IMR-90 (cell line): Measurements from ENCODE around the gene COG4. TPM values are rescaled to one million over a fixed set of nuclear protein-coding genes. Genes with fewer than 3 reads are reported as not detected.

Experiments used
- ATAC-seq: fragments of 200-7000 bp; cut with Tn5 transposase; 2 replicates; pipeline ENCODE4 v1.9.1; 2020; ENCODE audit warnings: low read depth, mild to moderate bottlenecking, moderate library complexity
- BruUV-seq: library from RNA; stranded (reverse); fragments of 400-500 nt; replicated peaks from 2 replicates; lab custom pipeline; 2021; lab: Mats Ljungman, UMichigan
- CTCF ChIA-PET: fragments of 300-600 bp; formaldehyde crosslinking; extraction: SDS; loops from one replicate; lab custom pipeline; 2021; ENCODE audit warnings: antibody characterized with exemption; lab: Yijun Ruan, JAX
- POLR2A ChIA-PET: fragments of 300-600 bp; sonication (Branson Sonifier 250); formaldehyde crosslinking; loops from one replicate; lab custom pipeline; 2022; ENCODE audit warnings: antibody characterized with exemption; ENCODE audit not compliant: unreplicated experiment; lab: Charles Lee
- DNase-seq: peaks from one replicate; pipeline ENCODE4 v3.0.0; 2013
- H2AFZ ChIP-seq: replicated peaks from 2 replicates; pipeline ENCODE3; 2013; ENCODE audit warnings: low read length, mild to moderate bottlenecking; ENCODE audit not compliant: poor library complexity
- H2AK5ac ChIP-seq: 2 replicates; pipeline ENCODE4 v1.6.1; 2013; ENCODE audit warnings: low read depth, low read length, inconsistent platforms
- H2AK9ac ChIP-seq: replicated peaks from 2 replicates; pipeline ENCODE3; 2013; ENCODE audit warnings: mild to moderate bottlenecking, low read depth, low read length, moderate library complexity; ENCODE audit not compliant: poor library complexity
- H2BK120ac ChIP-seq: 2 replicates; pipeline ENCODE4 v1.6.1; 2013; ENCODE audit warnings: low read depth, low read length, inconsistent platforms
- H2BK15ac ChIP-seq: 3 replicates; pipeline ENCODE4 v1.6.1; 2013; ENCODE audit warnings: low read depth, low read length, inconsistent platforms
- H2BK20ac ChIP-seq: 2 replicates; pipeline ENCODE4 v1.6.1; 2013; ENCODE audit warnings: low read depth, mild to moderate bottlenecking, inconsistent platforms, low read length, moderate library complexity
- H2BK5ac ChIP-seq: 2 replicates; pipeline ENCODE4 v1.6.1; 2013; ENCODE audit warnings: mild to moderate bottlenecking, low read depth, low read length, inconsistent platforms; ENCODE audit not compliant: poor library complexity, severe bottlenecking
- H3K14ac ChIP-seq: replicated peaks from 2 replicates; pipeline ENCODE4 v1.6.1; 2013; ENCODE audit warnings: low read depth, low read length, inconsistent platforms
- H3K18ac ChIP-seq: 2 replicates; pipeline ENCODE4 v1.6.1; 2013; ENCODE audit warnings: low read depth, low read length, control low read depth
- H3K23ac ChIP-seq: 2 replicates; pipeline ENCODE4 v1.6.1; 2013; ENCODE audit warnings: low read depth, low read length, inconsistent platforms
- H3K27ac ChIP-seq: 2 replicates; pipeline ENCODE4 v1.5.1; 2013; ENCODE audit warnings: mild to moderate bottlenecking, control low read depth, low read length; ENCODE audit not compliant: insufficient read depth
- H3K27me3 ChIP-seq: 2 replicates; pipeline ENCODE4 v1.6.1; 2013; ENCODE audit warnings: low read length; ENCODE audit not compliant: control insufficient read depth, insufficient read depth
- H3K36me3 ChIP-seq: 2 replicates; pipeline ENCODE4 v1.6.1; 2013; ENCODE audit warnings: low read length, mixed read lengths; ENCODE audit not compliant: control insufficient read depth, insufficient read depth
- H3K4ac ChIP-seq: 2 replicates; pipeline ENCODE4 v1.6.1; 2013; ENCODE audit warnings: low read depth, low read length, inconsistent platforms
- H3K4me1 ChIP-seq: 2 replicates; pipeline ENCODE4 v1.6.1; 2013; ENCODE audit warnings: low read length, mixed read lengths; ENCODE audit not compliant: control insufficient read depth, insufficient read depth
- H3K4me2 ChIP-seq: 2 replicates; pipeline ENCODE4 v1.6.1; 2013; ENCODE audit warnings: low read depth, mild to moderate bottlenecking, control low read depth, low read length, moderate library complexity
- H3K4me3 ChIP-seq: 2 replicates; pipeline ENCODE4 v1.5.1; 2013; ENCODE audit warnings: low read depth, mild to moderate bottlenecking, control low read depth, low read length, moderate library complexity; ENCODE audit not compliant: insufficient read depth
- H3K56ac ChIP-seq: 2 replicates; pipeline ENCODE4 v1.6.1; 2013; ENCODE audit warnings: low read length, inconsistent platforms; ENCODE audit not compliant: insufficient read depth; ENCODE audit errors: extremely low read depth
- H3K79me1 ChIP-seq, 2 experiments: 2 replicates each; pipeline ENCODE4 v1.6.1; 2013; ENCODE audit warnings: low read length in 2 of 2, inconsistent platforms in 1 of 2, low read depth in 1 of 2
- H3K9ac ChIP-seq: 2 replicates; pipeline ENCODE4 v1.6.1; 2013; ENCODE audit warnings: low read depth, low read length, control low read depth
- H3K9me1 ChIP-seq: 2 replicates; pipeline ENCODE4 v1.6.1; 2013; ENCODE audit warnings: low read length, inconsistent platforms; ENCODE audit not compliant: insufficient read depth
- H3K9me3 ChIP-seq: 2 replicates; pipeline ENCODE4 v1.6.1; 2013; ENCODE audit warnings: low read length; ENCODE audit not compliant: control insufficient read depth, insufficient read depth
- H4K20me1 ChIP-seq: 2 replicates; pipeline ENCODE4 v1.6.1; 2013; ENCODE audit warnings: low read length, inconsistent platforms; ENCODE audit not compliant: insufficient read depth
- H4K5ac ChIP-seq: 2 replicates; pipeline ENCODE4 v1.6.1; 2013; ENCODE audit warnings: mild to moderate bottlenecking, low read depth, low read length, control low read depth
- H4K8ac ChIP-seq, 2 experiments: 2 replicates each; pipeline ENCODE4 v1.6.1; 2013; ENCODE audit warnings: low read depth in 2 of 2, low read length in 2 of 2, control low read depth in 1 of 2, inconsistent platforms in 1 of 2
- H4K91ac ChIP-seq: 2 replicates; pipeline ENCODE4 v1.6.1; 2013; ENCODE audit warnings: low read depth, low read length, inconsistent platforms; ENCODE audit not compliant: insufficient read depth
- CTCF ChIP-seq: conservative IDR thresholded peaks from 2 replicates; pipeline ENCODE4 v1.5.1; 2012; ENCODE audit warnings: mild to moderate bottlenecking, low read depth, low read length, improper control_type of control experiment
- MAFK ChIP-seq: IDR thresholded peaks from 2 replicates; pipeline ENCODE4 v1.6.1; 2012; ENCODE audit warnings: low read depth, low read length, improper control_type of control experiment
- MXI1 ChIP-seq: IDR thresholded peaks from 2 replicates; pipeline ENCODE4 v1.6.1; 2012; ENCODE audit warnings: low read depth, mild to moderate bottlenecking, low read length, moderate library complexity, borderline replicate concordance
- NFE2L2 ChIP-seq: fragments of 150-350 bp; IDR thresholded peaks from 2 replicates; pipeline ENCODE4 v1.6.1; 2016; ENCODE audit warnings: low read depth, mild to moderate bottlenecking, low read length
- SMC3 ChIP-seq: fragments of 150-350 bp; IDR thresholded peaks from 2 replicates; pipeline ENCODE4 v1.6.1; 2016; ENCODE audit warnings: low read depth, mild to moderate bottlenecking, antibody characterized with exemption, low read length, moderate library complexity
- WGBS, 2 experiments: methylation state at CpG; one replicate each; pipeline versions ENCODE4 v1.1.5 to v1.1.7; 2013; ENCODE audit warnings: missing lambda C conversion rate in 2 of 2; ENCODE audit not compliant: insufficient read length in 1 of 2; ENCODE audit errors: extremely low coverage in 2 of 2; 5-methylcytosine and 5-hydroxymethylcytosine counted together
- dilution Hi-C: fragments of 300-500 bp; cut with HindIII; formaldehyde crosslinking; loops from one replicate; pipeline ENCODE4 v1.14.3; 2018; ENCODE audit warnings: low sequenced_read_pairs; ENCODE audit not compliant: unreplicated experiment
- in situ Hi-C: fragments of 300-500 bp; cut with MboI; formaldehyde crosslinking; loops from 3 replicates; pipeline ENCODE4 v1.14.3; 2019; ENCODE audit warnings: low sequenced_read_pairs, inconsistent platforms, mixed read lengths
- intact Hi-C: fragments of 100-400 bp; cut with micrococcal nuclease; formaldehyde crosslinking; loops from 2 replicates; pipeline ENCODE4 v1.10.0; 2022
- polyA plus RNA-seq, 3 experiments: library from polyadenylated mRNA; depleted of rRNA; stranded (reverse); fragments of >200 nt; gene quantifications; 2 replicates each; pipeline ENCODE4 v1.2.3, GENCODE V29; 2012; ENCODE audit warnings: low replicate concordance in 1 of 3
- total RNA-seq: library from RNA; depleted of rRNA; stranded (reverse); fragments of >200 nt; gene quantifications from 2 replicates; pipeline ENCODE4 v1.2.3, GENCODE V29; 2012

COG4 gene
- total and polyA plus RNA-seq, 2 of the 4 experiments (the other 2 are of a cell fraction): 47.5 to 96.1 TPM

GRCh38 chr16:70478169-70478568, 45.2 kb downstream of the COG4 start:
- Histone ChIP-seq H3K36me3 (peaks cover 49% of the 10 kb centered on the region), H2BK20ac (no peak overlapping the region), H4K5ac (no peak overlapping the region), H3K4me2 (no peak overlapping the region), H3K27ac (no peak overlapping the region), H2BK120ac (peak overlapping the region; percentile 29; the same call in 1 of the 2 replicates), H3K14ac (no peak overlapping the region), H3K18ac (no peak overlapping the region), H3K4ac (peak overlapping the region; percentile 24), H3K9me3 (no peaks in the 10 kb centered on the region), H3K4me1 (peaks cover 15% of the 10 kb centered on the region), H3K27me3 (no peaks in the 10 kb centered on the region), H2BK15ac (no peak overlapping the region; the same call in 2 of the 3 replicates), H4K20me1 (no peaks in the 10 kb centered on the region), H3K4me3 (no peak overlapping the region), H2AFZ (peak overlapping the region; percentile 55), H2AK5ac (no peak overlapping the region), H4K8ac (no peak overlapping the region), H3K79me1 (peaks cover 0 to 4% of the 10 kb centered on the region in 2 experiments; a peak in 1 of 4 replicates), H3K56ac (no peak overlapping the region), H3K9ac (no peak overlapping the region), H3K23ac (0 out of 2 replicates have a peak overlapping the region, but pooled peaks have one; percentile 15), H2BK5ac (no peak overlapping the region), H3K9me1 (peaks cover 20% of the 10 kb centered on the region), H4K91ac (no peak overlapping the region), H2AK9ac (peak overlapping the region; percentile 15)
- DNase-seq (no peak), ATAC-seq (no peak)
- intact Hi-C loops (loop anchor here (5.0 kb wide), 1 partner anchor 81 kb away; no protein-coding TSS in a partner anchor), dilution Hi-C loops (no loop called here), in situ Hi-C loops (no loop called here)
- no TSS peak for BruUV-seq
- CTCF ChIA-PET: no interaction called here
- 100% methylated on average over 2 of the region's 8 CpGs; no CpG with 5 or more reads in 1 of the 2 experiments for WGBS, 2 experiments
- TF ChIP-seq MXI1: no peak
- TF ChIP-seq SMC3: no peak
- TF ChIP-seq NFE2L2: no peak
- TF ChIP-seq CTCF: no peak
- no peak for TF ChIP-seq MAFK
- POLR2A ChIA-PET: no interaction called here
